ENCODE data around the gene TRIM34.

- TF ChIP-seq CTCF (conservative IDR thresholded peaks at IDR 0.05; ENCODE audit: low read depth, low read length) (no peak), EZH2 (IDR thresholded peaks at IDR 0.05; ENCODE audit: borderline replicate concordance, low read depth, low read length, poor library complexity, severe bottlenecking) (no peak)
These were observed 64.8 kb downstream of the TRIM34 start, which contains the start of gene TRIM22 for GRCh38 chr11:5689551-5689983.

All from A673 (cell line).